ENCODE data around the gene ANKDD1A.

DNA sequence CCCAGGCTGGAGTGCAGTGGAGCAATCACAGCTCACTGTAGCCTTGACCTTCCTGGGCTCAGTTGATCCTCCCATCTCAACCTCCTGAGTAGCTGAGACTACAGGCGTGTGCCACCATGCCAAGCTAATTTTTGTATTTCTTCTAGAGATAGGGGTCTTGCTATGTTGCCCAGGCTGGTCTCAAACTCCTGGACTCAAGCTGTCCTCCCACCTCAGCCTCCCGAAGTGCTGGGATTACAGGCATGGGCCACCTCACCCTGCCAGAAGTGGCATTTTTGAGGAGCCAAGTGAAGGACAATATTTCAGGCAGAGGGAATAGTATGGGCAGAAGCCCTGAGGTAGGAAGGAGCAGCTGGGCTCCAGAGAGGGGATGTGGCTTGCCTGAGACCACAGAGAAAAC lies 4.7 kb downstream of the ANKDD1A start:
- TF ChIP-seq EP300 (IDR thresholded peaks at IDR 0.05), result no peak
- TF ChIP-seq, protein P1, sequence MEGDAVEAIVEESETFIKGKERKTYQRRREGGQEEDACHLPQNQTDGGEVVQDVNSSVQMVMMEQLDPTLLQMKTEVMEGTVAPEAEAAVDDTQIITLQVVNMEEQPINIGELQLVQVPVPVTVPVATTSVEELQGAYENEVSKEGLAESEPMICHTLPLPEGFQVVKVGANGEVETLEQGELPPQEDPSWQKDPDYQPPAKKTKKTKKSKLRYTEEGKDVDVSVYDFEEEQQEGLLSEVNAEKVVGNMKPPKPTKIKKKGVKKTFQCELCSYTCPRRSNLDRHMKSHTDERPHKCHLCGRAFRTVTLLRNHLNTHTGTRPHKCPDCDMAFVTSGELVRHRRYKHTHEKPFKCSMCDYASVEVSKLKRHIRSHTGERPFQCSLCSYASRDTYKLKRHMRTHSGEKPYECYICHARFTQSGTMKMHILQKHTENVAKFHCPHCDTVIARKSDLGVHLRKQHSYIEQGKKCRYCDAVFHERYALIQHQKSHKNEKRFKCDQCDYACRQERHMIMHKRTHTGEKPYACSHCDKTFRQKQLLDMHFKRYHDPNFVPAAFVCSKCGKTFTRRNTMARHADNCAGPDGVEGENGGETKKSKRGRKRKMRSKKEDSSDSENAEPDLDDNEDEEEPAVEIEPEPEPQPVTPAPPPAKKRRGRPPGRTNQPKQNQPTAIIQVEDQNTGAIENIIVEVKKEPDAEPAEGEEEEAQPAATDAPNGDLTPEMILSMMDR (IDR thresholded peaks at IDR 0.05), result no peak
- TF ChIP-seq POLR2AphosphoS5 (IDR thresholded peaks at IDR 0.05), result no peak
